GM12892 (cell line): ENCODE measurements around the gene IP6K3.

Source experiments
- DNase-seq: peaks from one replicate; pipeline ENCODE4 v3.0.0; 2011; ENCODE audit not compliant: insufficient read length
- FAIRE-seq: peaks from 2 replicates; lab custom pipeline; 2011; peaks lifted over from hg19 to GRCh38; lab: Jason Lieb, UNC
- POLR2A ChIP-seq: IDR thresholded peaks from 2 replicates; pipeline ENCODE4 v1.6.1; 2011; ENCODE audit warnings: low read depth, low read length, control low read depth
- POLR2AphosphoS5 ChIP-seq: IDR thresholded peaks from 2 replicates; pipeline ENCODE4 v1.6.1; 2011; ENCODE audit warnings: low read depth, low read length, control low read depth
- TAF1 ChIP-seq: IDR thresholded peaks from 2 replicates; pipeline ENCODE4 v1.6.1; 2011; ENCODE audit warnings: low read depth, mild to moderate bottlenecking, control low read depth, low read length, borderline replicate concordance

The IP6K3 gene

DNA sequence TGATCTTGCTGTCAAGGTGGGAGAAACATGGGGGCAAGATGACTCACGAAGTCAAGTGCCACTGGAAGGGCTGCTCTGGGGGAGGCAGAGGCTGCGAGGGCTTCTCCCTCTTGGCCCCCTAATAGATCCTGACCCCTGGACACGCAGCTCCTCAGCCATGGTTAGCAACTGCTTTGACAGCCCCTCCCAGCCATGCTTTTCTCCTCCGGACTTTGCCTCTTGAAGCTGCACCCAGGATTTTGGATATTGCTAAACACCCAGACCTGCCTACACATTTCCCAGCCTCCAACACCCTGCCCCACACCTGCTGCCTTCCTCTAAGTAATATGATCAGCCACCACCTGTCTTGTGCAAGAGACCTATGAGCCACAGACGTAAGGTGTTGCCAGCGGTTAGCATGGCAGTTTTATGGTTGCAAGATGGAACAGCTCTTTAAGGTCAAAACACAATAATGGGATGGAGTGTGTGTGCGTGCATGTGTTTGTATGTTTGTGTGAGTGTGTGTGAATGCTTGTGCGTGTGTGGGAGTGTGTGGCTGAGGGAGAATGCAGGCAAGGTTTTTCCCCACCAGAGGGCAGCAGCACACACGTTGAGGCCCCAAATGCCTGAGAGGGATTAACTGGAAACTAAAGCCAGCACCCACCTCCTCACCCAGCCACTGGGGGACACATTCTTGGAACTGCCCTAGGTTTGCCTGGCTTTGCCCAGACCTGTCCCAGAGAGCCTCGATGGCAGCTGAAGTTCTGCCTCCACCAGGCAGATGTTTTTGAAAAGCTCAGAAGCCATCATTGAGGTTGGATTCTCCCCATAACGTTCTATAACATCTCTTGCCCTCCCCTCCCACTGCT lies 2.5 kb downstream of the IP6K3 start:
- TF ChIP-seq POLR2AphosphoS5: no peak
- DNase-seq (peak; percentile 85), FAIRE-seq (peak; percentile 98)

- TF ChIP-seq POLR2A: no peak
- no peak for TF ChIP-seq TAF1
- no peak for TF ChIP-seq POLR2AphosphoS5
- DNase-seq (no peak), FAIRE-seq (no peak)
Measured at GRCh38 chr6:33742837-33743236, 3.9 kb downstream of the IP6K3 start.

GRCh38 chr6:33742092-33742491 lies 4.6 kb downstream of the IP6K3 start:
- TF ChIP-seq TAF1: no peak
- TF ChIP-seq POLR2A: no peak
- TF ChIP-seq POLR2AphosphoS5: no peak
- DNase-seq (no peak), FAIRE-seq (no peak)

- DNase-seq (no peak), FAIRE-seq (no peak)
- TF ChIP-seq TAF1 (no peak), POLR2AphosphoS5 (no peak), POLR2A (no peak)
Measured at GRCh38 chr6:33740794-33741193, 5.9 kb downstream of the IP6K3 start.

DNA sequence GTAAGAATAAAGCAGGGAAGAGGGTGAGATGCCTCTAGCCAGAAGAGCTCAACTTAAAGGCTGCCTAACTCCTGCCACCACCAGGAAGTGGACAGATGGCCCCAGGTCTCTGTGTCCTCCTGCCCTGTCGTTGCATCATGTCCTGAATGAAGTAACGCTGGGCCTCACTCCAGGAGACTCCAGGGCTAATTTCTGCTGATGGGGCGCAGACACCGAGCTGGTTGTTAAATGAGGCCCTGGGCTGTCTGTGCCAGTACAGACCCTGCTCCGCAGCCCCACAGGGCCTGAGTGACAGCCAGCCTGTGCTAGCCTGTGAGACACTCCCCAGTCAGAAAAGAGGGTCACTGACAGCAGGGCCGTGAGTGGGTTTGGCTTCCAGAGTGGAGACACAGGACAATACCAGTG lies 6.5 kb downstream of the IP6K3 start:
- DNase-seq (no peak), FAIRE-seq (no peak)
- no peak for TF ChIP-seq TAF1
- TF ChIP-seq POLR2A: no peak
- TF ChIP-seq POLR2AphosphoS5: no peak

DNA sequence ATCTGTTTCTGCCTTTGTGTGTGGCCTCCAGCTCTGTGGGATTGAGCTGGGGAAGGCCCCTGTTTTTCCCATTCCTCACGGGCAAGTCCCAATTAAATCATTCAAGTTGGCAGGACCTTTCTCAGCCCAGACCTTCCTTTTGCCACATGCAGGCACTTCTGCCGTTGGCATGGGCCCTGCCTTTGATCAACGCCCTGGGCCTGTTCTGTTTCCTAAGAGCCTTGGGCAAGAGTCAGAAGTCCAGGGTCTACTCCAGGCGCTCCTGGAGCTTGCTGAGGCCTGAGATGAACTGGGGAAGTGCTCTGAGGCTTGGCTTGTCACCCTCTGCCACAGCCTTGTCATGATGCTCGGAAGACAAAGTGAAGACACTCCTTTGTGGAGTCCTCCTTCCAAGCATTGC lies 7.1 kb downstream of the IP6K3 start:
- TF ChIP-seq TAF1 (no peak), POLR2A (no peak)
- no peak for DNase-seq
- no peak for FAIRE-seq

GRCh38 chr6:33738879-33739278 lies 7.8 kb downstream of the IP6K3 start:
- DNase-seq (no peak), FAIRE-seq (no peak)
- TF ChIP-seq POLR2A (no peak), POLR2AphosphoS5 (no peak), TAF1 (no peak)

DNA sequence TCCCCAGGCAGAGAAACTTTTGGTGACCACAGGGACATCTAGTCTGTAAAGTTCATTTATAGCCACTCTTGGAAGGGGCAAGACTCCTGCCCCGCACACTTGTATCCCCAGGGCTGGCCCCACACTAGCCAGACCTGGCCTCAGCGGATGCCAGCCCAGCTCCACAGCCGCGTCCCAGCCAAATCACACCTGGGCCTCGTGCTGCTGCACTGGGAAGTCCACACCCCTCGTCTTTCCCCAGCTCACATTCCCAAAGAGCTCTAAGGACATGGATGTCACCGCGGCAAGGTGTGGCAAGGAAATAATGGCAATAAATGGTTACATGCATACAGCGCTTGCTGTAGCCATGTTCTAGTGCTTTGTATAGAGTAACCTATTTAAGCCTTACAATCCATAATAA lies 8.6 kb downstream of the IP6K3 start:
- FAIRE-seq (no peak), DNase-seq (no peak)
- no peak for TF ChIP-seq TAF1
- no peak for TF ChIP-seq POLR2A
- no peak for TF ChIP-seq POLR2AphosphoS5

DNA sequence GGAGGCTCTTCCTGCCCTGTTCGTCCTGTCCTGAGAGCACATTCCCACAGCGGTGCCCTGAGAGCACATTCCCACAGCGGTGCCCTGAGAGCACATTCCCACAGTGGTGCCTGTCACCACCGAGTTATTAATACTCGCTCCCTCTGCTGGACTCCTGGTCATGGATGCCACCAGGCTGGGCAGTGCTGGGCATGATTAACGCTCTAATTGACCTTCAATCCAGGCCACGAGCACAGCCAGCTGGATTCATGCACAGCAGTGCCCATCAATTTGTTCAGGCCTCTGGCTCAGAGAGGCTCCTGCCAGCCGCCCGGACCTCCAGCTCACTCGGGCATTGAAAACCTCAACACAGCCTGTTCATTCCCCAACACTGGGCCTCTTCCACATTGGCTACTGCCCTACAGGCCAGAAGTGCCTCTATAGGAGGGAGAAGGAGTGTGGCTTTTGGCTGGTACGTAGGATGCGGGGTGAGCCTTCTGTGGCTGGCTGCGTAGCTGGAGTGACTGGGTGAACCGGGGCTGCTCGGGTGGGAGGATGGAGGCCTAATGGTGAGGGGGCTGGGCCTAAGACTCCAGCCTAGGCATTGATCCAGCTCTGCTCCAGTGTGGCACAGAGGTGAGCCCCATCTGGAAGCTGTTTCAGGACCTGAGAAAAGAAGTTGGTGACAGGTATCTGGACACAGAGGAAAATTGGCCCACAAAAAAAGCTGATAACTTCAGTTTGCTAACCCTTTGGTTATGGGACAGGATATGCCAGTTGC lies 9.3 kb downstream of the IP6K3 start:
- DNase-seq (no peak), FAIRE-seq (no peak)
- no peak for TF ChIP-seq TAF1
- no peak for TF ChIP-seq POLR2A
- no peak for TF ChIP-seq POLR2AphosphoS5

DNA sequence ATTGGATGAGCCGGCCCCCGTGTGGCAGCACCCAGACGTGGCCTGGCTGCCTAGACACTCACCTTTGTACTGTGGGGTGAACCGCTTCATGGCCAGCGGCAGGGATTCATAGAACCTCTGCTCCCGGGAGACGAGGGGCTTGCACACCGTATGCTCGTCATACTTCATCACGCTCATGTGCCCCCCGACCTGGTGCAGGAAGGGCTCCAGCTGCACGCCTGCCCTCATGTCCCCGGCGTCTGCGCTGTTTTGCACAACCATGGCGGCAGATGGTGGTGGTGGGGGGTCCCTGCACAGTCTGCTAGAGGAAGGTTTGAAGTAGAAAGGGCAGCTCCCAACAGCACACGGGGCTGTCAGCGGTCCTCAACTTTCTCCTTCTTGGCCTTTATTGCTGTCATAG lies 11.5 kb downstream of the IP6K3 start:
- DNase-seq (no peak), FAIRE-seq (no peak)
- no peak for TF ChIP-seq TAF1
- no peak for TF ChIP-seq POLR2AphosphoS5
- TF ChIP-seq POLR2A: no peak

- TF ChIP-seq POLR2A (no peak), POLR2AphosphoS5 (no peak), TAF1 (no peak)
- no peak for DNase-seq
- no peak for FAIRE-seq
Measured at GRCh38 chr6:33733709-33734007, 13.0 kb downstream of the IP6K3 start.

- FAIRE-seq: no peak
- DNase-seq: no peak
- TF ChIP-seq POLR2A (no peak), TAF1 (no peak), POLR2AphosphoS5 (no peak)
Measured at GRCh38 chr6:33732817-33733708, 13.6 kb downstream of the IP6K3 start.
